Myometrial cell (primary cell): ENCODE results near the gene LLCFC1. TPM values are rescaled to one million over a fixed set of nuclear protein-coding genes. Genes with fewer than 3 reads are reported as not detected.

Source experiments
- total RNA-seq: library from RNA; depleted of rRNA; stranded (reverse); fragments of >200 nt; gene quantifications from 2 replicates; pipeline ENCODE4 v1.2.3, GENCODE V29; 2015

Gene LLCFC1
- not detected in 2 replicates for total RNA-seq

GRCh38 chr7:142939226-142939910 lies at the start of gene LLCFC1:
Gene LLCFC1, plus strand, starts transcription at chr7:142939484. Its CDS starts 138 bp downstream, at chr7:142939622.

DNA sequence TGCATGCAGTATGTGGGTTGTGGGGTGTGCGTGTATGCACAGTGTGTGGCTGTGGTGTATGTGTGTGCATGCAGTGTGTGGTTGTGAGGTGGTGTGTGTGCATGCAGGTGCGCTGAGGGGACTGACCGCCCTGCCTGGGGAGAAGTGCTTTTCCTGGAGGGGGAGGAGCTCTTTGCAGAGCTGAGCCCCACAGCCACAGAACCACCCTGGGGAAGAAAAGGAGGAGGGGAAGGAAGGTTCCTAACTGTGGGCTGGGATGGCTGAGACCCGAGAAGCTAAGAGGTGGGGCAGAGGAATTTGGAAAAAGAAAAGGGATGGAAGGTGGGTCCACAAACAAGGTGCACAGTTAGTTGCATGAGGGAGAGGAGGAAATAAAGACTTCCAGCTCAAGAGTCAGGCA lies 5.7 kb upstream of the LLCFC1 start, which contains the start of gene TRPV5:
Gene TRPV5, minus strand, starts transcription at position 123 of the 400 bp plus-strand sequence. CDS start 287 bp downstream, outside the sequence.

DNA sequence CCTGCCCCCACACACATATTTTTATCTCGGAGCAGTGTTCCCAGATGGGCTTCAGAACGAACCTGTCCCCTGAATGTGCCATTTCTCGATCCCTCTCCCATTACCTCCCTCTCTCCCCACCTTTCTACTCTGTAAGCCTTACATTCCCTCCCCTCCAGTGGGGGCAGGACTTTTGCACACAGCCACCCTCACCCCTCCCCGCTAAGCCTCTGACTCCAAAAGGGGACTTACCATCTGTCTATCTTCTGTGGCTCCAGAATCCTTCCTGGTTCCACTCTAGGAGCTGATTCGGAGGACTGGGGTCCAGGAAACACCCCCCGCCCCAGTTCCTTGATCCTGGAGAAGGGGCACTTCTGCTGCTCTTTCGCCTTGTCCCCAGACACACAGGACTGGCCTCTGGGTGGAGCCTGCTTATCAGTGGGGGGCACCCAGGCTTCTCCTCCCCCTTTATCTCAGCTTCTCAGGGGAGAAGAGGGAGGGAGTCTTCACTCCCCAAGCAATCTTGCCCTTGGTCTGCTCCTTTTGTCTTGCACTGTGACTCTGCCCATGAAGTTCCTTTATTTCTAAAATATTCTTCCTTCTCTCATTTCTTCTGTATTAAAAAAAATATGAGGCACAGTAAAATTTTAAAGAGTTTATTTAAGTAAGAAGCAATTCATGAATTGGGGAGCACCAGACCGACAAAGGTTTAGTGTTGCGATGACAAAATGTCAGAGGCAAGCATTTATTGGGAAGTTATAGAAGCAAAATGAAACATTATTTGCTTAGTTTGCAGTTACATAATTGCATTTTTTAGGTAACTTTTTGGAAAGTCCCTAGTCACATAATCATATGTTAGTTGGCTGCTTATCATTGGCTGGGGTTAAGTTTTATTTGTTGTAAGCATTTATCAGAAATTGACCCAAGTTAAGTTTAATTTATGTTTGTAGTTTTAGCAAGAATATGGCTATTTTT lies 23.0 kb downstream of the LLCFC1 start, which contains the start of gene KEL:
Gene KEL, minus strand, starts transcription at position 391 of the 954 bp plus-strand sequence. Its CDS starts 157 bp downstream, at position 234.

Other genes with a start within 250 kb of the LLCFC1 start
- gene PRSS1, start 190.0 kb upstream of the LLCFC1 start, total RNA-seq: not detected in 2 replicates
- gene PRSS2, start 168.5 kb upstream of the LLCFC1 start, total RNA-seq: not detected in 2 replicates
- 23.9 and 25.4 TPM in 2 replicates for gene EPHB6, start 84.4 kb upstream of the LLCFC1 start, total RNA-seq
- not detected in 2 replicates for gene TRPV6, start 53.7 kb upstream of the LLCFC1 start, total RNA-seq
- gene TRPV5, start 5.7 kb upstream of the LLCFC1 start, total RNA-seq: not detected in 2 replicates
- not detected in 2 replicates for gene KEL, start 22.9 kb downstream of the LLCFC1 start, total RNA-seq
- gene OR9A2, start 87.6 kb downstream of the LLCFC1 start, total RNA-seq: not detected in 2 replicates
- not detected in 2 replicates for gene OR6V1, start 112.9 kb downstream of the LLCFC1 start, total RNA-seq
- gene PIP, start 192.6 kb downstream of the LLCFC1 start, total RNA-seq: not detected in 2 replicates
- not detected in 2 replicates for gene TAS2R39, start 243.9 kb downstream of the LLCFC1 start, total RNA-seq